HCT116 (cell line): ENCODE data around the gene TMEM14B. TPM values are rescaled to one million over a fixed set of nuclear protein-coding genes. Genes with fewer than 3 reads are reported as not detected.
A peak's percentile ranks its signal among the peaks of the same experiment; 100 is the strongest.

ENCODE experiments used
- ATAC-seq: fragments of 200-7000 bp; cut with Tn5 transposase; 2 replicates; pipeline ENCODE4 v1.9.1; 2020; ENCODE audit warnings: mild to moderate bottlenecking, moderate library complexity
- Bru-seq: library from RNA; stranded (reverse); fragments of 400-500 nt; gene quantifications from one replicate; lab custom pipeline; 2021; lab: Mats Ljungman, UMichigan
- BruChase-seq, 2 experiments: library from RNA; stranded (reverse); fragments of 400-500 nt; gene quantifications; one replicate each; lab custom pipeline; 2021; lab: Mats Ljungman, UMichigan
- BruUV-seq: library from RNA; stranded (reverse); fragments of 400-500 nt; replicated peaks from 2 replicates; lab custom pipeline; 2021; lab: Mats Ljungman, UMichigan
- CTCF ChIA-PET: fragments of 300-600 bp; sonication (Branson Sonifier 250); formaldehyde crosslinking; loops from one replicate; lab custom pipeline; 2021; ENCODE audit warnings: antibody characterized with exemption; lab: Charles Lee
- POLR2A ChIA-PET: fragments of 300-600, 350-600 bp; sonication (Branson Sonifier 250); formaldehyde crosslinking; loops from one replicate; lab custom pipeline; 2021; ENCODE audit warnings: antibody characterized with exemption; lab: Charles Lee
- RAD21 ChIA-PET, 2 experiments: fragments of 300-600 bp; sonication (Branson Sonifier 250); formaldehyde crosslinking; loops; one replicate each; lab custom pipeline; 2023; ENCODE audit warnings: low total read pairs in 2 of 2; ENCODE audit not compliant: uncharacterized antibody in 2 of 2, unreplicated experiment in 2 of 2, low non-redundant PET in 1 of 2; lab: Charles Lee
- DNase-seq: peaks from one replicate; pipeline ENCODE4 v3.0.0-alpha.2; 2010; ENCODE audit warnings: low read depth, low spot score
- H2AFZ ChIP-seq: fragments of 200-600 bp; shearing (Covaris generic), sonication (generic); 2 replicates; pipeline ENCODE4 v1.6.1; 2017; ENCODE audit warnings: low read depth, mixed run types, mixed read lengths, antibody characterized with exemption, low read length; ENCODE audit not compliant: poor library complexity, severe bottlenecking
- H3K27ac ChIP-seq: 2 replicates; pipeline ENCODE4 v1.5.1; 2012; ENCODE audit warnings: low read depth, low read length
- H3K27me3 ChIP-seq: fragments of 200-600 bp; sonication (generic); 2 replicates; pipeline ENCODE4 v1.6.1; 2016; ENCODE audit warnings: mixed run types, low read length, mixed read lengths; ENCODE audit not compliant: insufficient read depth
- H3K36me3 ChIP-seq, 2 experiments: fragments of 200-500 bp in 1 of 2; fragments of 200-600 bp in 1 of 2; sonication (Bioruptor generic) in 1 of 2; sonication (generic) in 1 of 2; 2 replicates each; pipeline versions ENCODE4 v1.5.1 to v1.6.1; 2014 to 2016; ENCODE audit warnings: low read length in 2 of 2, inconsistent platforms in 1 of 2, mixed read lengths in 1 of 2, mixed run types in 1 of 2; ENCODE audit not compliant: insufficient read depth in 2 of 2, control insufficient read depth in 1 of 2
- H3K4me1 ChIP-seq, 2 experiments: fragments of 200-600 bp in 1 of 2; sonication (generic) in 1 of 2; 2 replicates each; pipeline versions ENCODE4 v1.5.1 to v1.6.1; 2012 to 2017; ENCODE audit warnings: low read length in 2 of 2, inconsistent platforms in 1 of 2, mild to moderate bottlenecking in 1 of 2, mixed read lengths in 1 of 2, mixed run types in 1 of 2, moderate library complexity in 1 of 2; ENCODE audit not compliant: insufficient read depth in 2 of 2, control insufficient read depth in 1 of 2
- H3K4me2 ChIP-seq: fragments of 200-600 bp; sonication (generic); 2 replicates; pipeline ENCODE4 v1.6.1; 2017; ENCODE audit warnings: mixed run types, low read length, mixed read lengths
- H3K4me3 ChIP-seq, 2 experiments: fragments of 200-600 bp in 1 of 2; sonication (generic) in 1 of 2; replicated peaks in 1 of 2; 2 replicates each; pipeline ENCODE4 v1.5.1; 2011 to 2016; ENCODE audit warnings: low read length in 2 of 2, control low read depth in 1 of 2, low read depth in 1 of 2, mild to moderate bottlenecking in 1 of 2, mixed read lengths in 1 of 2, mixed run types in 1 of 2
- H3K79me2 ChIP-seq: fragments of 200-600 bp; sonication (generic); 2 replicates; pipeline ENCODE4 v1.6.1; 2017; ENCODE audit warnings: mild to moderate bottlenecking, mixed run types, low read length, moderate library complexity, mixed read lengths; ENCODE audit not compliant: insufficient read depth
- H3K9ac ChIP-seq: fragments of 200-600 bp; sonication (generic); 2 replicates; pipeline ENCODE4 v1.6.1; 2016; ENCODE audit warnings: low read length, mixed read lengths
- H3K9me2 ChIP-seq: fragments of 200-600 bp; sonication (generic), shearing (Covaris generic); 2 replicates; pipeline ENCODE4 v1.6.1; 2017; ENCODE audit warnings: mixed run types, mild to moderate bottlenecking, moderate library complexity; ENCODE audit not compliant: insufficient read depth
- H3K9me3 ChIP-seq, 2 experiments: fragments of 200-500 bp in 1 of 2; fragments of 200-600 bp in 1 of 2; sonication (Bioruptor generic) in 1 of 2; sonication (generic) in 1 of 2; 2 replicates each; pipeline ENCODE4 v1.6.1; 2014 to 2017; ENCODE audit warnings: low read length in 2 of 2, mixed read lengths in 2 of 2, inconsistent platforms in 1 of 2, low read depth in 1 of 2, mild to moderate bottlenecking in 1 of 2, mixed run types in 1 of 2, moderate library complexity in 1 of 2; ENCODE audit not compliant: control insufficient read depth in 1 of 2, insufficient read depth in 1 of 2
- H4K20me1 ChIP-seq: fragments of 200-600 bp; sonication (generic), shearing (Covaris generic); 2 replicates; pipeline ENCODE4 v1.6.1; 2017; ENCODE audit warnings: mixed run types, mild to moderate bottlenecking, moderate library complexity; ENCODE audit not compliant: insufficient read depth
- ATF3 ChIP-seq: IDR thresholded peaks from 2 replicates; pipeline ENCODE4 v1.6.1; 2012
- CEBPB ChIP-seq: IDR thresholded peaks from 2 replicates; pipeline ENCODE4 v1.6.1; 2012; ENCODE audit warnings: low read depth
- EGR1 ChIP-seq: IDR thresholded peaks from 2 replicates; pipeline ENCODE4 v1.6.1; 2012; ENCODE audit warnings: low read depth
- ELF1 ChIP-seq: IDR thresholded peaks from 2 replicates; pipeline ENCODE4 v1.6.1; 2012; ENCODE audit warnings: low read depth, borderline replicate concordance
- EZH2 ChIP-seq: fragments of 200-600 bp; sonication (generic); IDR thresholded peaks from 2 replicates; pipeline ENCODE4 v1.6.1; 2017; ENCODE audit warnings: antibody characterized with exemption, mixed run types
- JUND ChIP-seq: IDR thresholded peaks from 2 replicates; pipeline ENCODE4 v1.6.1; 2012
- MAX ChIP-seq: IDR thresholded peaks from 2 replicates; pipeline ENCODE4 v1.6.1; 2012
- POLR2A ChIP-seq: IDR thresholded peaks from 2 replicates; pipeline ENCODE4 v1.7.0; 2011; ENCODE audit warnings: borderline replicate concordance; ENCODE audit not compliant: insufficient read depth, insufficient read length; ENCODE audit errors: extremely low read depth
- POLR2AphosphoS5 ChIP-seq: IDR thresholded peaks from 2 replicates; pipeline ENCODE4 v1.6.1; 2011; ENCODE audit warnings: mild to moderate bottlenecking, low read depth, low read length, moderate library complexity
- REST ChIP-seq: IDR thresholded peaks from 2 replicates; pipeline ENCODE4 v1.6.1; 2012; ENCODE audit warnings: low read depth
- SIN3A ChIP-seq: IDR thresholded peaks from 2 replicates; pipeline ENCODE4 v1.6.1; 2012; ENCODE audit warnings: low read depth
- SP1 ChIP-seq: IDR thresholded peaks from 2 replicates; pipeline ENCODE4 v1.6.1; 2012; ENCODE audit warnings: low read depth
- TCF7L2 ChIP-seq: IDR thresholded peaks from 2 replicates; pipeline ENCODE4 v1.7.0; 2011; ENCODE audit warnings: borderline replicate concordance, inconsistent platforms; ENCODE audit not compliant: insufficient read depth, insufficient read length; ENCODE audit errors: extremely low read depth
- YY1 ChIP-seq: IDR thresholded peaks from 2 replicates; pipeline ENCODE4 v1.6.1; 2011; ENCODE audit warnings: low read length, low read depth, moderate library complexity, mild to moderate bottlenecking; ENCODE audit not compliant: insufficient replicate concordance; ENCODE audit errors: extremely low read depth
- ZBTB33 ChIP-seq: IDR thresholded peaks from 2 replicates; pipeline ENCODE4 v1.6.1; 2011; ENCODE audit warnings: mild to moderate bottlenecking, low read length, moderate library complexity; ENCODE audit not compliant: insufficient replicate concordance; ENCODE audit errors: extremely low read depth
- ZFX ChIP-seq: fragments of 450-650 bp; IDR thresholded peaks from 2 replicates; pipeline ENCODE4 v1.6.1; 2017
- ZNF274 ChIP-seq: fragments of 200-500 bp; sonication (Bioruptor generic); IDR thresholded peaks from 2 replicates; pipeline ENCODE4 v1.6.1; 2014; ENCODE audit warnings: mild to moderate bottlenecking, low read depth, low read length, inconsistent platforms
- intact Hi-C: fragments of 100-400 bp; cut with micrococcal nuclease; formaldehyde crosslinking; loops from 2 replicates; pipeline ENCODE4 v1.10.0; 2022
- long read RNA-seq: library from polyadenylated mRNA; unstranded; transcript quantifications from one replicate; pipeline ENCODE4 v2.0.0, GENCODE V29; 2021; ENCODE audit not compliant: unreplicated experiment
- polyA plus RNA-seq: library from polyadenylated mRNA; unstranded; fragments of >200 nt; gene quantifications from 2 replicates; pipeline ENCODE4 v1.2.1, GENCODE V29; 2012; ENCODE audit warnings: missing spikeins
- total RNA-seq: library from RNA; stranded (reverse); gene quantifications from one replicate; pipeline ENCODE4 v1.2.1, GENCODE V29; 2021; ENCODE audit not compliant: unreplicated experiment

Gene TMEM14B
- total RNA-seq, result 83.6 TPM
- polyA plus RNA-seq, result 43.5 and 62.6 TPM in 2 replicates
- percentile 91 among the genes with signal in this experiment for Bru-seq, nascent RNA
- BruChase-seq, experiment 1, labeled RNA remaining after a 6-hour chase, result percentile 97 among the genes with signal in this experiment
- BruChase-seq, experiment 2, labeled RNA remaining after a 2-hour chase, result percentile 96 among the genes with signal in this experiment
- long read RNA-seq, transcript TMEM14B-202 (6 exons, 975 nt), result major isoform, 68 of 84 reads
- long read RNA-seq, transcript TMEM14B-201 (5 exons, 787 nt), result minor isoform, 6 of 84 reads
- long read RNA-seq, partial matches to known transcripts, result 1 of 84 reads
- long read RNA-seq, other reads (novel, unspliced or antisense), result 8 of 84 reads

GRCh38 chr6:10747251-10747972 is at the start of gene TMEM14B:
TMEM14B (plus strand) TSS chr6:10747805; CDS start chr6:10749246, 1,441 bp downstream.
- no TSS peak for BruUV-seq
- Histone ChIP-seq H3K9ac (peak within 1 kb of the TSS; percentile 98), H3K27ac (peak within 1 kb of the TSS; percentile 57), H3K36me3 (peaks cover 3 to 16% of the 10 kb centered on the region in 2 experiments; a peak in 2 of 4 replicates), H3K4me2 (peak within 1 kb of the TSS; percentile 92), H3K4me3 (peak within 1 kb of the TSS; percentile 84 to 90), H3K9me2 (no peaks in the 10 kb centered on the region), H2AFZ (peak within 1 kb of the TSS; percentile 73), H3K4me1 (peaks cover 9 to 21% of the 10 kb centered on the region in 2 experiments; a peak in 3 of 4 replicates), H3K9me3 (no peaks in the 10 kb centered on the region), H3K79me2 (peaks cover 47% of the 10 kb centered on the region), H3K27me3 (no peaks in the 10 kb centered on the region), H4K20me1 (no peaks in the 10 kb centered on the region; the same call in 1 of the 2 replicates)
- DNase-seq (peak; percentile 91), ATAC-seq (peak; percentile 98)
- CTCF ChIA-PET, result interaction anchor here (1.1 to 2.0 kb wide), 2 partner anchors 12 to 25 kb away, joined by 3 to 4 read pairs; partner anchors contain the start of gene TMEM14C
- RAD21 ChIA-PET, result no interaction called here
- intact Hi-C loops, result loop anchor here (1.0 kb wide), 2 partner anchors 25 to 53 kb away; partner anchors contain the start of genes C6orf52 and PAK1IP1
- POLR2A ChIA-PET, result interaction anchor here (1.0 to 1.9 kb wide), 3 partner anchors 13 to 53 kb away, joined by 3 to 11 read pairs (median 6); partner anchors contain the start of genes C6orf52, PAK1IP1 and TMEM14C
- TF ChIP-seq ZNF274, result no peak
- TF ChIP-seq YY1, result peak; percentile 67
- peak; percentile 61 for TF ChIP-seq ZBTB33
- TF ChIP-seq EGR1, result peak; percentile 85
- no peak for TF ChIP-seq REST
- TF ChIP-seq POLR2A, result peak; percentile 92
- peak; percentile 85 for TF ChIP-seq SIN3A
- peak; percentile 98 for TF ChIP-seq POLR2AphosphoS5
- no peak for TF ChIP-seq EZH2
- TF ChIP-seq ELF1, result 0 out of 2 replicates have a peak, but pooled peaks have one; percentile 23
- peak; percentile 77; the same call in 1 of the 2 replicates for TF ChIP-seq CEBPB
- TF ChIP-seq ATF3, result no peak
- TF ChIP-seq MAX, result peak; percentile 86
- peak; percentile 71 for TF ChIP-seq ZFX
- TF ChIP-seq JUND, result no peak
- peak; percentile 72 for TF ChIP-seq SP1
- peak; percentile 42 for TF ChIP-seq TCF7L2
